Stimulated activated CD8-positive, alpha-beta memory T cell treated with anti-CD3 and anti-CD28 coated beads, Interleukin-15, amount 100 ng/mL, for 24 hours (primary cell): ENCODE measurements around the gene DHRSX.

ENCODE experiments used
- DNase-seq: peaks from one replicate; pipeline ENCODE4 v3.0.0-alpha.2; 2020; ENCODE audit warnings: low read depth

Gene DHRSX

DNA sequence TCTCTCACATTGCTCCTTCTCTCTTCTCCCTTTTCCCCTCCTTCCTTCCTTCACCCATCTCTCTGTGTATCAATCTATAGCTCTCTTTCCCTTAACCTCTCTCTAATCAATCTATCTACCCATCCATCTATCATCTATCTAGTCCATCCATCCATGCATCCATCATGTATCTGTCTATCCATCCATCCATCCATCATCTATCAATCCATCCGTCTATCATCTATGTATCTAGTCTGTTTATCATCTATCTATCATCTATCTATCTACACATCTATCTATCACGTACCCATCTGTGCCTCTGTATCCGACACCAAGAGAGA, 307.5 kb downstream of the DHRSX start:
- DNase-seq: no peak

GRCh38 chrX:2192584-2193272, 308.0 kb downstream of the DHRSX start:
- no peak for DNase-seq

- no peak for DNase-seq
Observed at GRCh38 chrX:2188840-2189239, 311.9 kb downstream of the DHRSX start.

- no peak for DNase-seq
Observed at GRCh38 chrX:2188330-2188792, 312.4 kb downstream of the DHRSX start.

DNA sequence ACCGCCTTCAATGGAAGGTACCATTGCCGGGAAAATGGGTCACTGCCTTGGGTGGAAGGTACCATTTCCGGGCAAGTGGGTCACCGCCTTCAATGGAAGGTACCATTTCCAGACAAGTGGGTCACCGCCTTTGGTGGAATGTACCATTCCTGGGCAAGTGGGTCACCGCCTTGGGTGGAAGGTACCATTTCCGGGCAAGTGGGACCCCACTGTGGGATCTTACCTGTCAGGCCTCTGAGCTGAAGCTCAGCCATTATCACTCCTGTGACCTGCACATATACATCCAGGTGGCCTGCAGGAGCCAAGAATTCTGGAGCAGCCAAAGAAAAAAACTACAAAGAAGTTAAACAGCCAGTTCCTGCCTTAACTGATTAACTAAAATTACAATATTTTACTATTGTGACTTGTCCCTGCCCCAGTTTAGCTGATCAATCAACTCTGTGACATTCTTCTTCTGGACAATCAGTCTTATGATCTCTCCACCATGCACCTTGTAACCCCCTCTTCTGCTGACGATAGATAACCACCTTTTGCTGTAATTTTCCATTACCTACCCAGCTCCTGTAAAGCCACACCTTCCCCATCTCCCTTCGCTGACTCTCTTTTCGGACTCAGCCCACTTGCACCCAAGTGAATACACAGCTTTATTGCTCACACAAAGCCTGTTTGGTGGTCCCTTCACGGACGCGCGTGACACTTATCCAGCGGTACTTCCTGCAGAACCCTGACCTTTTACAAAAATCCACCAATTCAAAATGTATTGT, 313.2 kb downstream of the DHRSX start:
- DNase-seq: no peak

GRCh38 chrX:2185341-2186082, 315.3 kb downstream of the DHRSX start:
- DNase-seq: no peak

DNA sequence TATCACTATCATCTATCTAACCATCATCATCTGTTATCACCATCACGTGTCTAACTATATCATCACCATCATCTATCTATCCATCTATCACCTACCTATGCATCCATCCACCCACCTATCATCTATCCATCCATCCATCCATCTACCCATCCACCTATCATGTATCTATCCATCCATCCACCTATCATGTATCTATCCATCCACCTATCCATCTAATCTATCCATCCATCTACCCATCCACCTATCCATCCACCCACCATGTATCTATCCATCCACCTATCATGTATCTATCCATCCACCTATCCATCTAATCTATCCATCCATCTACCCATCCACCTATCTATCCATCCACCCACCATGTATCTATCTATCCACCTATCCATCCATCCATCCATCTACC, 316.7 kb downstream of the DHRSX start:
- DNase-seq: no peak

GRCh38 chrX:2183193-2183725, 317.5 kb downstream of the DHRSX start:
- no peak for DNase-seq

DNA sequence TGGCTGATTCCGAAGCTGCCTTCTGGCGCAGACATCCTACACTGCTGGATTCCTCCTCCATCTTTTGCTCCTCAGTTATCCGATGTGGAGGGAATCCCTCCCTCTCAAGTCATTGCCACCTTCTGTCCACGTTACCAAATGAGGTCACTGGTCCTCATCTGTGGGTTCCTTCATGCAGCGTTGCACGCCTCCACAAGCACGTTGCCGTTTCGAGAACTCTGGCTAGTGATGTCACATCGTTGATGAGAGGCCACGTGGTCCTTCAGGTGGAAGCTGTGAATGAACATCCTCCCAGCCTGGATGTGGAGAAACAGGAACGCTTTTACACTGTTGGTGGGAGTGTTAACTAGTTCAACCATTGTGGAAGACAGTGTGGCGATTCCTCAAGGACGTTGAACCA, 323.2 kb downstream of the DHRSX start:
- DNase-seq: no peak

- no peak for DNase-seq
Observed at GRCh38 chrX:2176733-2177132, 324.0 kb downstream of the DHRSX start.

- no peak for DNase-seq
Observed at GRCh38 chrX:2176274-2176673, 324.5 kb downstream of the DHRSX start.

DNA sequence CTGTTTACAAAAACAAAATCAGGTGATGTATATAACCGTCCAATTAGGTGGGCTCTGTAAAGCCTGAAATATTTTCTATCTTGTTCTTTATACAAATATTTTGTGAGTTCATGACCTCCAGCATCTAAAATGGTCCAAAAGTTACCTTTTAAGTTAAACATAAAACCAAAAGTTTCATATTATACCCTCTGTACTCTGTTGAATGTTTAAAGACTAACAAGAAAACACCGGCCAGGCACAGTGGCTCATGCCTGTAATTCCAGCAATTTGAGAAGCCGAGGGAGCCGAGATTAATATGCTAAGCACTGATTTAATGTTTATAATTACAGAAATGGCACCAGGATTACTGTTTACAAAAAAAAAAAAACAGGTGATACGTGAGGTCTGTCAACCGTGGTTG, 328.4 kb downstream of the DHRSX start:
- DNase-seq: no peak
